ENCODE measurements around the gene CES4A. TPM values are rescaled to one million over a fixed set of nuclear protein-coding genes. Genes with fewer than 3 reads are reported as not detected.
"Not testable (repeated sequence)": the region's sequence is repeated elsewhere in the genome, so short reads cannot be mapped to it uniquely, and the experiment has no call there.

CES4A gene
- total and polyA plus RNA-seq, 2 donors (not counting 1 experiment from before 2014, with no cell fraction given), result 1.3 to 2.1 TPM

- no peak for DNase-seq (ENCODE audit: low read depth in 2 of 2)
- Histone ChIP-seq H3K36me3 (ENCODE audit: control insufficient read depth, insufficient read depth, low read length) (peaks cover 21% of the 10 kb centered on the region), H3K27ac (ENCODE audit: insufficient read depth, low read length) (no peak overlapping the region), H3K4me2 (ENCODE audit: extremely low read depth, insufficient read depth, low read length) (no peak overlapping the region), H3K9ac (ENCODE audit: insufficient read depth, low read length) (no peak overlapping the region), H3K4me3 (replicated peaks in 1 of 4; ENCODE audit: control extremely low read depth in 1 of 4, insufficient read depth in 1 of 4, low read depth in 3 of 4, low read length in 4 of 4) (no peak overlapping the region), H4K20me1 (ENCODE audit: control insufficient read depth, extremely low read depth, insufficient read depth, low read length) (no peaks in the 10 kb centered on the region), H3K9me3 (ENCODE audit: control insufficient read depth, insufficient read depth, low read depth, low read length) (no peaks in the 10 kb centered on the region), H3K79me2 (ENCODE audit: control insufficient read depth, insufficient read depth, low read length) (no peaks in the 10 kb centered on the region), H2AFZ (ENCODE audit: low read length) (no peak overlapping the region), H3K4me1 (ENCODE audit: control insufficient read depth, extremely low read depth, insufficient read depth, low read length) (no peaks in the 10 kb centered on the region), H3K27me3 (ENCODE audit: control insufficient read depth, insufficient read depth, low read length) (no peaks in the 10 kb centered on the region)
- no peak for TF ChIP-seq EZH2 (IDR thresholded peaks at IDR 0.05; ENCODE audit: low read length, missing control alignments)
- no peak for TF ChIP-seq CTCF (conservative IDR thresholded peaks at IDR 0.05 in 1 of 2, IDR thresholded peaks at IDR 0.05 in 1 of 2; ENCODE audit: low read depth in 1 of 2, low read length in 2 of 2)
Observed at GRCh38 chr16:66942981-66943380, 45.4 kb upstream of the CES4A start.

GRCh38 chr16:66943426-66944053 is 44.8 kb upstream of the CES4A start:
- no peak for DNase-seq (ENCODE audit: low read depth in 2 of 2)
- peaks cover 21% of the 10 kb centered on the region for H3K36me3 ChIP-seq (ENCODE audit: control insufficient read depth, insufficient read depth, low read length)

GRCh38 chr16:66944054-66944441 is 44.3 kb upstream of the CES4A start:
- TF ChIP-seq CTCF (conservative IDR thresholded peaks at IDR 0.05 in 1 of 2, IDR thresholded peaks at IDR 0.05 in 1 of 2; ENCODE audit: low read depth in 1 of 2, low read length in 2 of 2) (no peak), EZH2 (IDR thresholded peaks at IDR 0.05; ENCODE audit: low read length, missing control alignments) (no peak)

More at GRCh38 chr16:66943426-66944053, 44.8 kb upstream of the CES4A start:
- peaks cover under 1% of the 10 kb centered on the region for H3K27me3 ChIP-seq (ENCODE audit: control insufficient read depth, insufficient read depth, low read length)
- H3K4me2 ChIP-seq (ENCODE audit: extremely low read depth, insufficient read depth, low read length), result no peak overlapping the region
- no peaks in the 10 kb centered on the region for H3K4me1 ChIP-seq (ENCODE audit: control insufficient read depth, extremely low read depth, insufficient read depth, low read length)
- H3K9me3 ChIP-seq (ENCODE audit: control insufficient read depth, insufficient read depth, low read depth, low read length), result no peaks in the 10 kb centered on the region
- no peak overlapping the region for H3K27ac ChIP-seq (ENCODE audit: insufficient read depth, low read length)
- H3K79me2 ChIP-seq (ENCODE audit: control insufficient read depth, insufficient read depth, low read length), result no peaks in the 10 kb centered on the region
- H2AFZ ChIP-seq (ENCODE audit: low read length), result no peak overlapping the region
- TF ChIP-seq EZH2 (IDR thresholded peaks at IDR 0.05; ENCODE audit: low read length, missing control alignments) (no peak), CTCF (conservative IDR thresholded peaks at IDR 0.05 in 1 of 2, IDR thresholded peaks at IDR 0.05 in 1 of 2; ENCODE audit: low read depth in 1 of 2, low read length in 2 of 2) (no peak)
- H3K4me3 ChIP-seq (replicated peaks in 1 of 4; ENCODE audit: control extremely low read depth in 1 of 4, insufficient read depth in 1 of 4, low read depth in 3 of 4, low read length in 4 of 4), result no peak overlapping the region
- H3K9ac ChIP-seq (ENCODE audit: insufficient read depth, low read length), result no peak overlapping the region
- no peaks in the 10 kb centered on the region for H4K20me1 ChIP-seq (ENCODE audit: control insufficient read depth, extremely low read depth, insufficient read depth, low read length)

GRCh38 chr16:66944971-66945370 is 43.4 kb upstream of the CES4A start:
- not testable (repeated sequence) for H3K27me3 ChIP-seq (ENCODE audit: control insufficient read depth, insufficient read depth, low read length); DNase-seq (ENCODE audit: low read depth in 2 of 2); H4K20me1 ChIP-seq (ENCODE audit: control insufficient read depth, extremely low read depth, insufficient read depth, low read length); H3K4me2 ChIP-seq (ENCODE audit: extremely low read depth, insufficient read depth, low read length); H3K9ac ChIP-seq (ENCODE audit: insufficient read depth, low read length); H3K27ac ChIP-seq (ENCODE audit: insufficient read depth, low read length); H3K4me3 ChIP-seq (replicated peaks in 1 of 4; ENCODE audit: control extremely low read depth in 1 of 4, insufficient read depth in 1 of 4, low read depth in 3 of 4, low read length in 4 of 4); H3K4me1 ChIP-seq (ENCODE audit: control insufficient read depth, extremely low read depth, insufficient read depth, low read length); H2AFZ ChIP-seq (ENCODE audit: low read length); H3K79me2 ChIP-seq (ENCODE audit: control insufficient read depth, insufficient read depth, low read length); H3K9me3 ChIP-seq (ENCODE audit: control insufficient read depth, insufficient read depth, low read depth, low read length)
- H3K36me3 ChIP-seq (ENCODE audit: control insufficient read depth, insufficient read depth, low read length), result peaks cover 21% of the 10 kb centered on the region

More at GRCh38 chr16:66944054-66944441, 44.3 kb upstream of the CES4A start:
- Histone ChIP-seq H3K27ac (ENCODE audit: insufficient read depth, low read length) (no peak overlapping the region), H3K27me3 (ENCODE audit: control insufficient read depth, insufficient read depth, low read length) (peaks cover 6% of the 10 kb centered on the region), H4K20me1 (ENCODE audit: control insufficient read depth, extremely low read depth, insufficient read depth, low read length) (no peaks in the 10 kb centered on the region), H3K4me2 (ENCODE audit: extremely low read depth, insufficient read depth, low read length) (no peak overlapping the region), H2AFZ (ENCODE audit: low read length) (no peak overlapping the region), H3K9ac (ENCODE audit: insufficient read depth, low read length) (no peak overlapping the region), H3K36me3 (ENCODE audit: control insufficient read depth, insufficient read depth, low read length) (peaks cover 21% of the 10 kb centered on the region), H3K4me3 (replicated peaks in 1 of 4; ENCODE audit: control extremely low read depth in 1 of 4, insufficient read depth in 1 of 4, low read depth in 3 of 4, low read length in 4 of 4) (no peak overlapping the region), H3K4me1 (ENCODE audit: control insufficient read depth, extremely low read depth, insufficient read depth, low read length) (no peaks in the 10 kb centered on the region), H3K9me3 (ENCODE audit: control insufficient read depth, insufficient read depth, low read depth, low read length) (no peaks in the 10 kb centered on the region), H3K79me2 (ENCODE audit: control insufficient read depth, insufficient read depth, low read length) (no peaks in the 10 kb centered on the region)
- no peak for DNase-seq (ENCODE audit: low read depth in 2 of 2)

All from fibroblast of lung (primary cell).